Peyer's patch (tissue), 4 donors: ENCODE data around the gene COL28A1.

ENCODE experiments used
- CTCF ChIP-seq, 6 experiments: fragments of 450-650 bp in 4 of 6; fragments of 200-600 bp in 2 of 6; sonication (generic) in 1 of 6; IDR thresholded peaks; one replicate each; pipeline ENCODE4 v1.5.1; 2017 to 2019; ENCODE audit warnings: antibody characterized with exemption in 6 of 6, mild to moderate bottlenecking in 3 of 6, moderate library complexity in 1 of 6
- POLR2A ChIP-seq, 2 donors: fragments of 450-650 bp; IDR thresholded peaks; one replicate each; pipeline ENCODE4 v1.5.1; 2017; ENCODE audit warnings: antibody characterized with exemption in 2 of 2, mild to moderate bottlenecking in 2 of 2, moderate library complexity in 2 of 2

- no peak for TF ChIP-seq CTCF (IDR thresholded peaks at IDR 0.05)
- TF ChIP-seq POLR2A (IDR thresholded peaks at IDR 0.05) = no peak
These were observed 208.2 kb downstream of the COL28A1 start for GRCh38 chr7:7327423-7327822.
